GM21515 (cell line): ENCODE results near the gene LUZP2.

Source experiments
- ATAC-seq: cut with Tn5 transposase; IDR thresholded peaks from one replicate; pipeline ENCODE4 v1.9.1; 2021; ENCODE audit not compliant: unreplicated experiment

Gene LUZP2

GRCh38 chr11:24708616-24709015, 211.8 kb downstream of the LUZP2 start:
- ATAC-seq: no peak

- ATAC-seq: no peak
Observed at GRCh38 chr11:24709928-24710565, 213.2 kb downstream of the LUZP2 start.

GRCh38 chr11:24714601-24715000, 217.7 kb downstream of the LUZP2 start:
- ATAC-seq: no peak

- ATAC-seq: no peak
Observed at GRCh38 chr11:24716403-24716802, 219.6 kb downstream of the LUZP2 start.

- no peak for ATAC-seq
Observed at GRCh38 chr11:24723231-24723630, 226.4 kb downstream of the LUZP2 start.

GRCh38 chr11:24731554-24731953, 234.7 kb downstream of the LUZP2 start:
- ATAC-seq: no peak

GRCh38 chr11:24734742-24735237, 237.9 kb downstream of the LUZP2 start:
- ATAC-seq: no peak

- no peak for ATAC-seq
Observed at GRCh38 chr11:24738972-24739371, 242.1 kb downstream of the LUZP2 start.

GRCh38 chr11:24739637-24740036, 242.8 kb downstream of the LUZP2 start:
- no peak for ATAC-seq

GRCh38 chr11:24747275-24748251, 250.7 kb downstream of the LUZP2 start:
- ATAC-seq: no peak

- ATAC-seq: no peak
Observed at GRCh38 chr11:24748261-24748660, 251.4 kb downstream of the LUZP2 start.

GRCh38 chr11:24754406-24754805, 257.6 kb downstream of the LUZP2 start:
- ATAC-seq: no peak

- ATAC-seq: no peak
Observed at GRCh38 chr11:24755260-24755839, 258.5 kb downstream of the LUZP2 start.

GRCh38 chr11:24759742-24760141, 262.9 kb downstream of the LUZP2 start:
- ATAC-seq: no peak

GRCh38 chr11:24760681-24761080, 263.8 kb downstream of the LUZP2 start:
- no peak for ATAC-seq

- ATAC-seq: no peak
Observed at GRCh38 chr11:24762076-24762475, 265.2 kb downstream of the LUZP2 start.

GRCh38 chr11:24767411-24767810, 270.6 kb downstream of the LUZP2 start:
- ATAC-seq: no peak

- ATAC-seq: no peak
Observed at GRCh38 chr11:24773322-24773721, 276.5 kb downstream of the LUZP2 start.

- no peak for ATAC-seq
Observed at GRCh38 chr11:24779791-24780190, 282.9 kb downstream of the LUZP2 start.

GRCh38 chr11:24781288-24781687, 284.4 kb downstream of the LUZP2 start:
- ATAC-seq: no peak

GRCh38 chr11:24793479-24793878, 296.6 kb downstream of the LUZP2 start:
- ATAC-seq: no peak

- ATAC-seq: no peak
Observed at GRCh38 chr11:24794064-24794463, 297.2 kb downstream of the LUZP2 start.
